HPDE6-E6E7 (cell line): ENCODE measurements around the gene NSUN6.

Experiments
- DNase-seq: peaks from one replicate; pipeline ENCODE4 v3.0.0; 2011; ENCODE audit warnings: missing footprints; ENCODE audit errors: extremely low spot score

NSUN6 gene, protein sequence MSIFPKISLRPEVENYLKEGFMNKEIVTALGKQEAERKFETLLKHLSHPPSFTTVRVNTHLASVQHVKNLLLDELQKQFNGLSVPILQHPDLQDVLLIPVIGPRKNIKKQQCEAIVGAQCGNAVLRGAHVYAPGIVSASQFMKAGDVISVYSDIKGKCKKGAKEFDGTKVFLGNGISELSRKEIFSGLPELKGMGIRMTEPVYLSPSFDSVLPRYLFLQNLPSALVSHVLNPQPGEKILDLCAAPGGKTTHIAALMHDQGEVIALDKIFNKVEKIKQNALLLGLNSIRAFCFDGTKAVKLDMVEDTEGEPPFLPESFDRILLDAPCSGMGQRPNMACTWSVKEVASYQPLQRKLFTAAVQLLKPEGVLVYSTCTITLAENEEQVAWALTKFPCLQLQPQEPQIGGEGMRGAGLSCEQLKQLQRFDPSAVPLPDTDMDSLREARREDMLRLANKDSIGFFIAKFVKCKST

DNA sequence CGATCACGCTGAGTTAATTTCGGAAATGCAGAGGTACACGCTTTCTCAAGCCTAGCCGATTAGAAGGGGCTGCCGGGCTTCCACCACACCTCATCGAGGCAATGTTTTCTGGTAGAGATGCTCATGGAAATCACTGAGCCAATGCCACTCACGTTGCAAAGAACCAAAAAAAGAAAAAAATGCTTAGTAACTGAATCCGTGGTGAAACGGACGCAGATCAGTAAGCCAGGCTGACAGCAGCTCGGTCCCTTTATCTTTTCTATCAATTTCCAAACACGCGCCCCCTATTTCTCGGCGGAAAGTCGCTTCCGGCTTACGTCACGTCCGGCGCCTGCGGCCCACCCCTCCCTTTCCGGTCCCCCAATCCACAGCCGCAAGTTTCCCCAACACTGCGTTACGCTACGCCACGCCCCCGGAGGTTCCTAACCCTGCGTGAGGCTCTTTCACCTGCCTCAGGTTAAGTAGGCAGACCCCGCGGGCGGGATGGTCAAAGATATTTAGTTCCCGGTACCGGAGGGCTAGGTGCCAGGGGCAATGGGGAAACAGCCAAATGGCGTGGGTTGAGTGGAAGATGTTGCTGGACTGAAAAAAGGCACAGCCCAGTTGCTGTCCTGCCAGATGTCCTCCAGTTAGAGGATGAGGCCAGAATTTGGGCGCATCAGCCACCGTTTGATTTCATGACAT, at the start of gene NSUN6:
TSS of gene NSUN6 (minus strand) at position 264 of the 684 bp plus-strand sequence. CDS start 384 bp downstream, outside the sequence.
- DNase-seq: peak; percentile 19

DNA sequence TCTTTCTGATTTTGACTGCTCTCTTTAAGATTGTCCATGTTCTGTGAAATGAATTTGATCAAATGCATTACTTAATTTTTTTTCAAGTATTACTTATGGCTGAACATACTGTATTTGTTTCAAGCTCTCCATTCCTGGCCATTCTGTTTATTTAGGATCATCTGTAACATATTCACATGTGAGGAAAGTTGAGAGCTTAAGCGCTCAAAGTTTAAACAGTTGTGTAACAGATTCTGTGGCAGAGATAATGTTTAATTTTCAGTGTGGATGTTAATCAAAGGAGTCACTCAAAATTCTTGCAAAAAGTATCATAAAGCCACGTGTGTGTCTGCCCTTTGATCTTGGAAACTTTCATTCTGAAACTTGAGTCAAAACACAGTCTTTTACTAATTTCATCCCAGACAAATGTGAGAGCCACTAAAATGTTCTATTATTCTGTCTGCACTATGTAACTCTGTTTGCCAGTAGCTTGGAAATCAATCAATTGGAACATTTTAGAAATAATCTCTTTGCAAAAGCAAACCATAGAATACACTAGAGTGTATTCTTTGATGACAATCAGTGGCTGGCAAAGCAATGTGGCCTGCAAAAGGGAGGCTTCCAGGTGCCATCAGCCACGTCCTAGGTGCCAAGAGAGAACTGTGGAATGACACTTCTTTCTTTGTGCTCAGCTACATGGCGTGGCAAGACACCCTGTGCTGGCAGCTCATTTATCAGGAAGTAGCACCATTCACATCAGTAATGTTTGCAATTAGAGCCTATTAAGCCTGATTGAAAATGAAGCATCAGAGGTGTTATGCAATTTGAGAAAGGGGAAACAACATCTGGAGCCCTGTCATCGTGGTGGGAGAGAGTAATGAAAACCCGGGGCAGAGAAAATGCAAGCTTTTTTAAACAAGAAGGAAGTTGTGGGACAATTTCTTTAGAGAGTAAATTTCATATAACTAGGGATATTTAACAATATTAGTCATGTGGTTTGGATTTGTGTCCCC, 48.8 kb upstream of the NSUN6 start:
- no peak for DNase-seq

DNA sequence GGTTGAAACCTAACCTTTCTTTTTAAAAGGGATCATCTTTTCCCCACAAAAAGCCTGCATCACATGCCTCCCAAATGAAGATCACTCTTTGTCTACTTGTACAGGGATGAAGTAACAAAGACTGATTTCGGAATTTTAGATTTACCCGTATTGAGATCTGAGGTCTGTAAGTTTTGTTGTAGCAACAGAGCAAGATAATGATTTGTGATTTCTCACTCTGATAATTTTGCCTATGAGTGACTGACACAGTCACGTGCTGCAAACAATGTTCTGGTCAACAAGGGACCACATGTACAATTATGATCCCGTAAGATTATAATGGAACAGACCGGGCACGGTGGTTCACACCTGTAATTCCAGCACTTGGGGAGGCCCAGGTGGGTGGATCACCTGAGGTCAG, 39.2 kb upstream of the NSUN6 start:
- no peak for DNase-seq

DNA sequence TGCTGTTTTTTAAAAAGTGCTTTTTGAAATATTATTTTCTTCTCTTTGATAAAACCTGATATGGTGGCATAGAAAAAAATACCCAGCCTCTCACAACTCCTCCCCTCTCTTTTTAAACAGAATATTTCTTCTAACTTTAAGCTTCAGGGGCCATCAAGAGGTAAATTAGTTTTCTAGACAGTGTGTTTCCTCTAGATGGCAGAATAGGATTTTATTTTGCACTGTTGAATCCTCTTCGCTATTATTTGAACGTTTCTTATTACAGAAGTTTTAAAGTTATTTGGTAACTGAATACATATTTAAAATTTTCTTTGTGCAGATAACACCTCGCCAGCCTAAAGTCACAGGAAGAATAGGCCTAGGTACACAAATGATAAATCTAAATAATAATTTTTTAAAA, 38.1 kb upstream of the NSUN6 start:
- DNase-seq: no peak

DNA sequence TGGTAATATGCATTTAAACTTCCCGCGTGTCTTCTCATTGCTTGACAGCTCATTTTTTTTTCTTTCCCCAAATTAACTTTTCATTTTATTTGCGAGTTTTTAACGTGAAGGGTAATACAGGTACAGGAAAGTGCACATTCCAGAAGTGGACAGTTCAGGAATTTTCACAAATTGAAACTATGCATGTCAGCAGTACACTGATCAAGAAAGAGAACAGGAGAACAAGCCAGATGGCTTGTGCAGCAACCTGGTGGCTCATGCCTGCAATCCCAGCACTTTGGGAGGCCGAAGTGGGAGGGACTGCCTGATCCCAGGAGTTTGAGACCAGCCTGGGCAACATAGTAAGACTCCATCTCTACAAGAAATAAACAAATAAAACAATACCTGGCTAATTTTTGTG, 36.3 kb upstream of the NSUN6 start:
- DNase-seq: no peak

DNA sequence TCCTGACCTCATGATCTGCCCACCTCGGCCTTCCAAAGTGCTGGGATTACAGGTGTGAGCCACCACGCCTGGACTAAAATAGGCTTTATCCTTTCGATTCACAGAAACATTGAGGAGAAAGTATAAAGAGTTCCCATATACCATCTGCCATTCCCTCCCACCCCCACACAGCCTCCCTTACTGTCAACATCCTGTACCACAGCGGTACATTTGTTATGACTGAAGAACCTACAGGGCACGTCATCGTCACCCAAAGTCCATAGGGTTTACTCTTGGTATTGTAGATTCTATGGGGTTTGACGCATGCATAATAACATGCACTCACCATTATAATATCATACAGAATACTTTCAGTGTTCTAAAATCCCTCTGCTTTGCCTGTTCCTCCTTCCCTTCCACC, 35.8 kb upstream of the NSUN6 start:
- no peak for DNase-seq

DNA sequence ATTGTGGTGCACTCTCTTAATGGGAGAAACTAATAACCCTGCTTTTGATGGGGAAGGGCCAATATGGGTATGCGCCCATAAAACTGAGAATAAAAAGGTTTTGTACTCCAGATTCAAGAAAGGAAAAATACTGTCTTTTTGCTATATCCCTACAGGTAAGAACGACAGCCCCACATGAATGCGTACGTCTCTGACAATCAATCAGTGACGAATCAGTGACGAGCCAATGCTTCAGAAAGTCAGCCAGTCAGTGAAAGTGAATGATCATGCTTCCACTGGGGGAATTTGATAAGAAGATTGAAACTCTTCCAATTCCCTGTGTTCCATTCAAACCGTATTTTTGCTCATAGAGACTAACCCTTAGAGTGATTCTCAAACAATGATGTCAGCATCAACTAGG, 34.2 kb upstream of the NSUN6 start:
- no peak for DNase-seq

DNA sequence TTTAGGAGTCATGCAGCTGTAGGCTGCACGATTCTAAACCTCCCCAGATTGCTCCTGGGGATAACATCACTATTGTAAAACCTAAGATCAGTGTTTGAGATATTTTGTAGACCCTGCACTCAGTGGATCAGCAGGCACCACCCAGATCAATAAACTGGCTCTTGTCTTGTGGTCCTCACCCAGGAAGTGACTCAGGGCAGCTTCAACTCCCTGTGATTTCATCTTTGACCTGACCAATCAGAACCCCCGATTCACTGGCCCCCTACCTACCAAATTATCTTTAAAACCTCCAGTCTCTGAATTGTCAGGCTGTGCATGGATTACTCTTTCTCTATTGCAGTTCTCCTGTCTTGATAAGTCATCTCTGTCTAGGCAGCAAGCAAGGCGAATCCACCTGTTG, 33.6 kb upstream of the NSUN6 start:
- no peak for DNase-seq

DNA sequence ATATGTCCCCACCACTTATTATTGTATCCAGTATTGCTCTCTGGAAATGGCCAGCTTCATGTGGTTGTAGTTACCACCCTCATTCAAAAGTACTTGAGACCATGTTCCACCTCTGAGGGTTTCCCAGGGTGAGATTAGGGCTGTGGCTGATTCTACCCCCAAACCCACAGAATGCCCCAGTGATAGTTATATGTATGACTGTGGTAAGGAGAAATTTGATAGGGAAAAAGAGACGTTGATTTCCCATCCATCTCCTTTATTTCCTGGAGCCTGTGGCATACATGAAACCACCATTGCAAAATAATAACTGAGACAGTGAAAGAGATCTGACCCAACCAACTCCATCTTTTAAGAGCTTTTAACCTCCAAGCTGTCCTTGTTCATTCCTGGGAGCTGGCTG, 33.0 kb upstream of the NSUN6 start:
- DNase-seq: no peak

DNA sequence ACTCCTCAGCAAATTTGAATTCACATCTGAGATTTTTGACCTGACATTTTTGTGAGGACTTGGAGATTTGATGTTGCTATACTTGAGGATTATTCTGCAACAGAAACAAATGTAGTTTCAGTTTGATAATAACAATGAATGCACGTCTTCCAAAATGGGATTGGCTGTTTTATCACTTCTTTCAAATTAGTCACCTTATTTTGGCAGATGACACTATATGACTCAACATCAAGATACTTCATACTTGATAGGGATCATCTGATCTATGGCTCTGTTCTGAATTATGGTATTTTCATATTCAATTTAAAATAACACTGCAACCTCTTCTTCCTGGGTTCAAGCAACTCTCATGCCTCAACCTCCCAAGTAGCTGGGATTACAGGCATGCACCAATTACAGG, 32.0 kb upstream of the NSUN6 start:
- DNase-seq: no peak

DNA sequence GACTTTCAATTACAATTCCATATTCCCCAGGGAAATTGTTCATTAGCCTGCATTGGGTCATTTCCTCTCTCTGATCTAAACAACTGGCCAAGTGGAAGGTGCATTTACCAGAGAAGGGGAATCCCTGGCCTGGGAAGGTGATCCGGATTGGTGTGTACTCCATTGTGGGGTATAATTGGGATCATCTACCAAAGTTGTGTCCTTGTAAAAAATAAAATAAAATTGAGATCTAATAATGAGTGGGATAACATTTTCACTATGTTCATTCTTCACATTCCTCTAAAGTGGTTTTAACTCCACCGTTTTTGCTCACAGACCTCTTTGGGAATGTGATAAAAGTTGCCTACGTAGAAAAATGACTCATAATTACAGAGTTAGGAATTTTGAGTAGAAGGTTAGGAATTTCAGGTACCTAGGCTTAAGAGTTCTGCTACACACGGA, 30.6 kb upstream of the NSUN6 start:
- no peak for DNase-seq

DNA sequence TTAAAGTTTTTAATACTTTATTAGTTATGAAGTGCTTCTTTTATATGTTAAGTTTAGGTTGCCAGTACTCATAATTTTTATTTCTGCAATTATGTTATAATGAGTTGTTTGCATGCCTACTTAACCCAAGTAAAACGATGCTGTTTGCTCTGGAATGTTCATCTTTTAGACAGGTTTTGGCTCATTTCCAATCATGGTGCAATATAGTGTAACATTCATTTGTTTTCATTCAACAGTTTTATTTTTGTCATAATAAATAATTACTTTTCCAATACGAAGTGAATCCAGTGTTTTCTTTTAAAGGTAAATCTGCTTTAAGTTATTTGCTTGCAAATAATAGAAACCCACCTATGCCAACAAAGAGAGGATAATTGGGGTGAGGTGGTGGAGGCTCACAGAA, 30.0 kb upstream of the NSUN6 start:
- DNase-seq: no peak

DNA sequence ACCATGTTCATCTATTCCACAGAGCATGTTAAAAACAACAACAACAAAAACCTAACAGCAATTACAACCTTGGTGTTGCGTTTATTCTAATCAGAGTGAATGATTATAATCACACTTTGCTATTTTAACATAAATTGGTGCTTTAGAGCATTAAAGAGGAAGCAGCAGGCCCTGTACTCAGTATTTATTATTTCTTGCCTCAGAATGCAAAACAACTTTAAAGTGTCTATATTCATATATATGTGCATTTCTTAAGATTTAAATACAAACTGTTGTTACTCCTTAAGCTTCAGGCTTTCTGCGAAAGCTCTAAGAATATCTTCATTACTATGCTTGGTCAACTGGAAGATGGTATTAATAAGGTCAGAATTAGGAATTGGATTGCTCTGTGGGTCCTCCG, 29.4 kb upstream of the NSUN6 start:
- no peak for DNase-seq

DNA sequence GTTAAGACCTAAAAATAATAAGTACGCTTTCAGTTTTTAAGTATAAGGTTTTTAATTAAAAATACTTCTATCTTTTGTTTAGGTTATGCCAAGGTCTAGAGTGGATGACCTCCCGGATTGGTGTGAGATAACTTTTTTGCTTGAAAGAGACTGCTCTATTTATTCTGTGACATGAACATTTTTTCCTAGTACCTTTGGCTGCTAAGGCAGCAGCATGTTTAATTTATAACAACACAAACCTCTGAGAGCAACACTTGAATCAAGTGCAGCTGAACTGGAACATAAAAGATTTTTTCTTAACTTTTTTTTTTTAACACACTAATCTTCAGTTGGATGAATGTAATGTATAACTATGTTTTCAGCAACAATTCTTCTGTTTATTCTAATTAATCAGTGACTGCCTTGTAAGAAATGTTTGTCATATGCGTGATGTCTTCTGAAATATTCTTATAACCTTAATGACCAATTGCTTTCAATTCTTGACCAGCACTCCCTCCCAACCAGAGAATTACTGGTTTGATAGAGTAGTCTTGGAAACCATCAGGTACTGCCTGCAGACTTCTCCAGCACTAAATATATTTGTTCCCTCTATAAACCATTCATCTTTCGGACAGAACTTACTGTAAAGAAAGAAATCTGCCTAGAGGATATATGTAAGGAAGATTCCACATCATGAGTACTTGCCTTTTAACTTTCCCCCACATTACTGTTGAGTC, 23.9 kb upstream of the NSUN6 start:
- no peak for DNase-seq

DNA sequence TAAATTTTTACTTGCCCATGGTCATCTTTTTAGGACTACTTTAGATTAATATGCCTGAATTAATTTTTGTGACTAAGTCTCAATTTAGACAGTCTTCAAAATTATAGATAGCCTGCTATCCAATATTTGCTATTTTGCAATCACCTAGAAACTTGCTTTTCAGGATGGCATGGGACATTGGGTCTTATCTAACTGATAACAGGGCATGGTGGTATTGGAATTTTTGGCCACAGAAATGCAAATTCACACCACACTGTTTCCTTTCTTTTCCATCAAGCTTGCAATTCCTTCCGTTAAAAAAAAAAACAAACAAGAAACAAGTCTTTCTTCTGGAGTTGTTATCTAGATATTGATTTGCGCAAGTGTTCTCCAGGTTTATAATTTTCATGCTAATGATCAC, 16.6 kb upstream of the NSUN6 start:
- no peak for DNase-seq

DNA sequence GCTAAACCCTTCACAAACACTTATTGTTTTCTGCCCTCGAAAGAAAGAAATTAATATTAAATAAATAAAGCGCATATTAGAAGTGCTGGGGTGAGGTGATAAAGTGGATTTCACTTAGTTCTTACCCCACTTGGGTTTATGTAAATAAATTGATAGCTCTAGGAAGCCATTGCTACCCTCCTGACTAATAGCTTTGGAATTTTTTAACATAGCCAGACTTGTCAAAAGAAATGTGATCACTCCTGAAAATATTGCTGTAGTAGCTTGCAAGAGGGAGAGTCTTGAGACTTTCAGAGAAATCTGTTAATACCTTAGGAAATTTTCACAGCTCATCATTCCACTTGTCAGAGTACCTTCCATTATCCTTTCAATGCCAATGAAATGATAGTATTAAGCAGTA, 15.4 kb upstream of the NSUN6 start:
- peak; percentile 25 for DNase-seq

DNA sequence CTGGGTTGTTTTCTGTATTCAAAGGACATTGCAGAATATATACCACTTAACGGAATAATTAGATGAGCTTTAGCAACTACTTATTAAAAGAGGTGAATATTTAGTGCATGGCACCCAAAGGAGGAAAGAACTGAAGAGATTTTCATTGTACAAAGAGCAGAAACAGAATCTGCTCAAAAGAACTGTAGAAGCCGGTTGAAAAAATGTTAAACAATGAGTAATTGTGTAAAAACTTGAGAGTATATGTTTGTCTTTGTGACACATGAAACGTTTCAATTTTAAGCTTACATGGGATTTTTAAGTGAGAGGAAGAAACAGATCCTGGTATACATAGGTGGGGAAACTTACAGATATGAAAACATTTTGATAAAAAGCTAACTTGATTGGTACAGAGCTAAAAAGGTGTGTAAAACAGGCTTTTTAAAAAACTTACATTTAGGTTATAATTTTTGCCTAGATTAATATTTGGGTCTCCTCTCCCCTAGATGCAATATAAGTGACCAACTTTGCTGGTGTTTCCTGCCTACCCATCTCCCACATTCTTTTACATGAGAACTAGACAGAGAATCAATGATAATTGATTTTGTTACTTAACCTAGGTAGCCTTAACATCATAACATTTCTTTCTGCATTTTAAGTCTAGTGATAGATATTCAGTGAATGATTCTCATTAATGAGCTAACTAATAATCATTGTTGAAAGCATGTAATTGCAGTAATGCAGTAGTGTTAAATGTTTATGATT, 14.6 kb upstream of the NSUN6 start:
- no peak for DNase-seq

DNA sequence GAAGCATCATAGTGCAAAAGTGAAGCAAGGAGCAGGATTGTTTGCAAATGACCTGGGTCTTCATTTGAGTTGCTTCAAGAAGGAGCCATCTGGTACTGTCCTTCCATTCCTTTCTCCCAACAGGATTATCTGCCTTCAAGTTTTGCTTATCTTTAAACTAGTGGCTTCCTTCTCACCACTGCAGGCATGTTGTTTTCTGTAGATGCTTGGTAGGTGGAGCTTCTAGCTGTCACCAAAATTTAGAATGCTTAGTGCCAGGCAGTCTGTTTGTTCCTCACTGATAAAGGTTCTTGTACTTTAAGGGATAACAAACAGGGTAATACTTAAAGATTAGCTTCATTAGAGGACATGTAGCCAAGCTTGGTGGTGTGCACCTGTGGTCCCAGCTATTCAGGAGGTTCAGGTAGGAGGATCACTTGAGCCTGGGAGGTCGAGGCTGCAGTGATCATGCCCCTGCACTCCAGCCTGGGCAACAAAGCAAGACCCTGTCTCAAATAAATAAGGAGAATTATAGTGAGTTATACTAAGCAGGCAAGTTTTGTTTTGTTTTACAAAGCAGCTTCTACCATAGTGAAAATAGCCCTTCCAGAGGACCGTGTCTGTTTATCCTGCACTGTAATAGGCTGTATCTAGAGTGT, 13.6 kb upstream of the NSUN6 start:
- DNase-seq: no peak

DNA sequence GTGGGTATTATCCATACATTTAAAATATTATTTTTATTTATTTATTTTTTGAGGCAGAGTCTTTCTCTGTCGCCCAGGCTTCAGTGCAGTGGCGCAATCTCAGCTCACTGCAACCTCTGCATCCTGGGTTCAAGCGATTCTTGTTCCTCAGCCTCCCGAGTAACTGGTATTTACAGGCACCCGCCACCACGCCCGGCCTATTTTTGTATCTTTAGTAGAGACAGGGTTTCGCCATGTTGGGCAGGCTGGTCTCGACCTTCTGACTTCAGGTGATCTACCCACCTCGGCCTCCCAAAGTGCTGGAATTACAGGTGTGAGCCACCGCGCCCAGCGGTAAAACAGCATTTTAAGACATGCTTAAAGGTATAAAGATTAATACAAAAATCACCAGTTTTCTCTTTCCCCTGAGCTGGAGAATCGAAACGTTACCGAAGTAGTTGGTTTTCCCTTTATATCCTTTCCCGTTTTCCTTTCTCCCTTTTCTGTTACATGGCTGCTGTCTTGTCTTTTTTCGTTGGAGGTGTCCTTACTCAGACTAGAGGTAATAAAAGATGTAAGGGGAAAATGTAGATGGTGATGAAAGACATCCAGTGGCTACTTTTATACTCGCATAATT, 9.5 kb upstream of the NSUN6 start:
- no peak for DNase-seq
